HFFc6 (cell line): ENCODE data around the gene CDS2. TPM values are rescaled to one million over a fixed set of nuclear protein-coding genes. Genes with fewer than 3 reads are reported as not detected.

ENCODE experiments used
- DNase-seq: peaks from one replicate; pipeline ENCODE4 v3.0.0-alpha.2; 2018
- H3K27ac Mint-ChIP-seq: 2 replicates; pipeline ENCODE4 v1.8.0; 2020; ENCODE audit warnings: mild to moderate bottlenecking, mixed read lengths
- H3K27me3 Mint-ChIP-seq: 2 replicates; pipeline ENCODE4 v1.8.0; 2021; ENCODE audit warnings: mild to moderate bottlenecking, moderate library complexity, mixed read lengths; ENCODE audit not compliant: insufficient read depth
- H3K36me3 Mint-ChIP-seq: 2 replicates; pipeline ENCODE4 v1.8.0; 2021; ENCODE audit warnings: low read depth, mixed read lengths
- H3K4me1 Mint-ChIP-seq: 2 replicates; pipeline ENCODE4 v1.8.0; 2020; ENCODE audit warnings: low read depth, mixed read lengths
- H3K4me3 Mint-ChIP-seq: 2 replicates; pipeline ENCODE4 v1.8.0; 2020; ENCODE audit warnings: mild to moderate bottlenecking, moderate library complexity, mixed read lengths
- H3K9me3 Mint-ChIP-seq: 2 replicates; pipeline ENCODE4 v1.8.0; 2020; ENCODE audit warnings: mild to moderate bottlenecking, mixed read lengths
- total RNA-seq, 6 experiments: library from RNA; stranded (reverse); fragmentation: NEBNext Ultra II Directional; extraction: Animal tissue kit (Norgen Biotek cat#: 25700); gene quantifications; 2 replicates in 1 of 6; 3 replicates in 5 of 6; pipeline ENCODE4 v1.2.3, GENCODE V29; 2021
- TF ChIP-seq, protein P1 (sequence below): fragments of 200-600 bp; sonication (generic); IDR thresholded peaks from 2 replicates; pipeline ENCODE4 v1.5.0; 2021; ENCODE audit warnings: antibody characterized with exemption, mild to moderate bottlenecking

The CDS2 gene
- total RNA-seq, 6 experiments from 2014 or later, result 36.6 to 42.5 (median 39.2) TPM

DNA sequence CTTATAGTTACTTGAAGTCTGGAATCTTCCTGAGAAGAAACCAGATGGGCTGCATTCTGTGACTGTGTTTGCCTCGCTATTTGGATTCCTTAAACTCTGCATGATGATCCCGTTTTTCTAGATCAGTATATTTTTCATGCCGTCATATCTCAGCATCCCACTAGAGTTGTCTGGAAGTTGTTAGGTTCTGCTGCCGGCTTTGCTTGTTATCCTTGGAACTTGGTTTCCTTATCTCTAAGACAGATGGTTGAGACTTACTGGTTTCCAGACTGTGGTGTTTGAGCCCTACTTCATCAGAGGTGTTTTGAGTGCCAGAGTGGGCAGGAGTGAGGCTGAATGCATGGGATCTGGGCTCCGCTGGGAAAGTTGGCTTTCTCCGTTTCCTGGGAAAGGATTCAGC, 50.3 kb downstream of the CDS2 start:
- no peak overlapping the region for H3K4me3 Mint-ChIP-seq
- H3K27ac Mint-ChIP-seq, result no peak overlapping the region
- H3K36me3 Mint-ChIP-seq, result no peaks in the 10 kb centered on the region; the same call in 1 of the 2 replicates
- H3K4me1 Mint-ChIP-seq, result peaks cover 15% of the 10 kb centered on the region
- no peaks in the 10 kb centered on the region; the same call in 1 of the 2 replicates for H3K27me3 Mint-ChIP-seq
- no peak for DNase-seq
- no peaks in the 10 kb centered on the region for H3K9me3 Mint-ChIP-seq
- TF ChIP-seq, protein P1, sequence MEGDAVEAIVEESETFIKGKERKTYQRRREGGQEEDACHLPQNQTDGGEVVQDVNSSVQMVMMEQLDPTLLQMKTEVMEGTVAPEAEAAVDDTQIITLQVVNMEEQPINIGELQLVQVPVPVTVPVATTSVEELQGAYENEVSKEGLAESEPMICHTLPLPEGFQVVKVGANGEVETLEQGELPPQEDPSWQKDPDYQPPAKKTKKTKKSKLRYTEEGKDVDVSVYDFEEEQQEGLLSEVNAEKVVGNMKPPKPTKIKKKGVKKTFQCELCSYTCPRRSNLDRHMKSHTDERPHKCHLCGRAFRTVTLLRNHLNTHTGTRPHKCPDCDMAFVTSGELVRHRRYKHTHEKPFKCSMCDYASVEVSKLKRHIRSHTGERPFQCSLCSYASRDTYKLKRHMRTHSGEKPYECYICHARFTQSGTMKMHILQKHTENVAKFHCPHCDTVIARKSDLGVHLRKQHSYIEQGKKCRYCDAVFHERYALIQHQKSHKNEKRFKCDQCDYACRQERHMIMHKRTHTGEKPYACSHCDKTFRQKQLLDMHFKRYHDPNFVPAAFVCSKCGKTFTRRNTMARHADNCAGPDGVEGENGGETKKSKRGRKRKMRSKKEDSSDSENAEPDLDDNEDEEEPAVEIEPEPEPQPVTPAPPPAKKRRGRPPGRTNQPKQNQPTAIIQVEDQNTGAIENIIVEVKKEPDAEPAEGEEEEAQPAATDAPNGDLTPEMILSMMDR, result no peak

DNA sequence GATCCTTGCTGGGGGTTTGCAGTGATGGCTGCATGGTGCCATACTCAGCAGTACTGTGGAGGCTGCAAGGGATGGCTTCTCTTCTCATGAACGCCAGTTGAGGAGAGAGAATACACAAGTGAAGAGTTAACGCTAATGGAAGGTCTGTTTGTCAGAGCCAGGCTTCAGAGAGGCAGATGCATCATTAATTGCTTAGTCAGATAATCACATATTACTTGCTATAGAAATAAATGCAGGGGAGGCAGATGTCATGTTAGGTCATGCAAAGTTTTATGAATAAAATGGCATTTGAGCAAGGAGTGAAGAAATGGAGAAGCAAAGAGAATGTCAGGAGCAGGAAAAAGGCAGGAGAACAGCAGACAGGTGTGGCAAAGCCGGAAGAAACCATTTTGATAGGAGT, 51.2 kb downstream of the CDS2 start:
- TF ChIP-seq, protein P1, result no peak
- Mint-ChIP-seq H3K36me3 (no peaks in the 10 kb centered on the region; the same call in 1 of the 2 replicates), H3K4me3 (no peak overlapping the region), H3K9me3 (no peaks in the 10 kb centered on the region), H3K27me3 (no peaks in the 10 kb centered on the region), H3K4me1 (peaks cover 25% of the 10 kb centered on the region), H3K27ac (no peak overlapping the region)
- no peak for DNase-seq

GRCh38 chr20:5180421-5180820, 53.6 kb downstream of the CDS2 start:
- Mint-ChIP-seq H3K27me3 (no peaks in the 10 kb centered on the region), H3K36me3 (no peaks in the 10 kb centered on the region; the same call in 1 of the 2 replicates), H3K4me1 (peaks cover 27% of the 10 kb centered on the region), H3K27ac (no peak overlapping the region; the same call in 1 of the 2 replicates), H3K4me3 (no peak overlapping the region), H3K9me3 (no peaks in the 10 kb centered on the region)
- no peak for DNase-seq
- TF ChIP-seq, protein P1, result no peak

DNA sequence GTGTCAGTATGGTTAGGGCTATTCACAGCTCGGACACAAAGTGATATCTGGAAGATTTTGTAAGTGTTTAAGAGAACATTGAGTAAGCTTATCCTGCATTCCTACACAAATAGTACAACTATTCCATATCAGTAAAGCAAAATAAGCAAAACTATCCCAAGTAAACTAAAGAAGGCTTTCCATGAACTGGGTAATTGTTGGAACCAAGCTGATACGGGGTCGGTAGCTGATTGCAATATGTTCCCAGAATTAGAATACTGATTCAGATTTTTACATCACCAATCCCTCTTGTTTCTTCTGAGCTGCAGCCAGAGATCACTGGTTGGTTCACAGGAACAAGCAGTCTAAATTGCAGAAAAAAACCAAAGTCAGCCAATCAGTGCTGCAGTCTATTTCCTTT, 54.1 kb downstream of the CDS2 start:
- DNase-seq, result no peak
- Mint-ChIP-seq H3K36me3 (peaks cover 1% of the 10 kb centered on the region; the same call in 1 of the 2 replicates), H3K27me3 (no peaks in the 10 kb centered on the region; the same call in 1 of the 2 replicates), H3K9me3 (no peaks in the 10 kb centered on the region), H3K27ac (no peak overlapping the region; the same call in 1 of the 2 replicates), H3K4me3 (no peak overlapping the region), H3K4me1 (peaks cover 27% of the 10 kb centered on the region)
- TF ChIP-seq, protein P1, result no peak

DNA sequence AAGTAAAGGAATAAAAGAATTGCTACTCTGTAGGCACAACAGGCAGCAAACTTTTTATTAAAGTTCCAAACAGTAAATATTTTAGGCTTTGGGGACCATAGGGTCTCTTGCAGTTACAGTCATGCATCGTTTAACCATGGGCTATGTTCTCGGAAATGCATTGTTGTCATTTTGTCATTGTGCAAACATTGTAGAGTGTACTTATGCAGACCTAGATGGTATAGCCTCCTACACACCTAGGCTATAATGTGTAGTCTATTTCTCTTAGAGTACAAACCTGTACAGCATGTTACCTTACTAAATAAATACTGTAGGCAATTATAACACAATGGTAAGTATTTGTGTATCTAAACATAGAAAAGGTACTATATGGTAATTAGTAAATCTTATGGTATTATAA, 54.7 kb downstream of the CDS2 start:
- peaks cover 27% of the 10 kb centered on the region for H3K4me1 Mint-ChIP-seq
- no peak for DNase-seq
- H3K27me3 Mint-ChIP-seq, result no peaks in the 10 kb centered on the region; the same call in 1 of the 2 replicates
- peaks cover 6% of the 10 kb centered on the region; the same call in 1 of the 2 replicates for H3K36me3 Mint-ChIP-seq
- no peaks in the 10 kb centered on the region for H3K9me3 Mint-ChIP-seq
- TF ChIP-seq, protein P1, result no peak
- no peak overlapping the region for H3K27ac Mint-ChIP-seq
- H3K4me3 Mint-ChIP-seq, result no peak overlapping the region
